ENCODE measurements around the gene TMEM178B. TPM values are rescaled to one million over a fixed set of nuclear protein-coding genes. Genes with fewer than 3 reads are reported as not detected.

Gene TMEM178B
- total and polyA plus RNA-seq, 10 of the 15 experiments (the other 5 are each of a cell fraction or from before 2014, with no cell fraction given), result 0.01 to 1.1 (median 0.04) TPM; not detected in 2

GRCh38 chr7:141290973-141291372 lies 217.1 kb downstream of the TMEM178B start:
- BruUV-seq (replicated peaks), result no TSS peak
- POLR2A ChIA-PET, result interaction anchor here (0.7 kb wide), 1 partner anchor 65 kb away, joined by 3 read pairs; no protein-coding TSS in a partner anchor
- H3K9me3 ChIP-seq (replicated peaks; ENCODE audit: control insufficient read depth, insufficient read depth, low read length), result no peaks in the 10 kb centered on the region
- H3K36me3 ChIP-seq (ENCODE audit: control insufficient read depth in 2 of 2, insufficient read depth in 2 of 2, low read length in 1 of 2), result no peaks in the 10 kb centered on the region
- no peak overlapping the region for H3K4me3 ChIP-seq
- TF ChIP-seq ZZZ3 (IDR thresholded peaks at IDR 0.05; ENCODE audit: control insufficient read depth, insufficient read length, low read depth) (no peak), ASH2L (IDR thresholded peaks at IDR 0.05; ENCODE audit: borderline replicate concordance, low read depth) (no peak), BRCA1 (IDR thresholded peaks at IDR 0.05; ENCODE audit: low read depth, low read length) (no peak), MAX (IDR thresholded peaks at IDR 0.05; ENCODE audit: low read depth, low read length) (no peak), BCL3 (IDR thresholded peaks at IDR 0.05; ENCODE audit: borderline replicate concordance, insufficient read depth, low read depth, low read length, poor library complexity, severe bottlenecking) (no peak), MEF2A (IDR thresholded peaks at IDR 0.05; ENCODE audit: insufficient read depth, low read depth, low read length) (no peak), USF1 (IDR thresholded peaks at IDR 0.05; ENCODE audit: borderline replicate concordance, extremely low read length, insufficient read depth, low read depth, low read length) (no peak), HCFC1 (IDR thresholded peaks at IDR 0.05; ENCODE audit: low read length) (no peak), MLLT1 (IDR thresholded peaks at IDR 0.05) (no peak), HDAC2 (IDR thresholded peaks at IDR 0.05) (no peak), NFIC (IDR thresholded peaks at IDR 0.05; ENCODE audit: low read depth, low read length) (no peak), SMC3 (IDR thresholded peaks at IDR 0.05; ENCODE audit: borderline replicate concordance, low read length) (no peak), YY1 (IDR thresholded peaks at IDR 0.05; ENCODE audit: low read depth, low read length) (no peak), KLF5 (IDR thresholded peaks at IDR 0.05; ENCODE audit: partially characterized antibody) (no peak), TAF1 (IDR thresholded peaks at IDR 0.05; ENCODE audit: borderline replicate concordance, low read depth, low read length) (no peak), SIX5 (IDR thresholded peaks at IDR 0.05; ENCODE audit: low read depth, low read length, severe bottlenecking) (no peak), RFX5 (IDR thresholded peaks at IDR 0.05; ENCODE audit: low read depth, low read length) (no peak), EZH2 (IDR thresholded peaks at IDR 0.05; ENCODE audit: borderline replicate concordance, control insufficient read depth, low read depth, low read length) (no peak), IRF4 (IDR thresholded peaks at IDR 0.05; ENCODE audit: low read depth, low read length) (no peak)
- intact Hi-C loops (cut with micrococcal nuclease; ENCODE audit: unreplicated experiment) (no loop called here), in situ Hi-C loops (cut with MboI) (no loop called here)
- H3K27ac ChIP-seq (ENCODE audit: control insufficient read depth, insufficient read depth), result no peak overlapping the region
- H3K79me2 ChIP-seq (ENCODE audit: control insufficient read depth, insufficient read depth, low read length), result no peaks in the 10 kb centered on the region
- RAD21 ChIA-PET (ENCODE audit: unreplicated experiment), result interaction anchor here (1.1 kb wide), 1 partner anchor 9 kb away, joined by 3 read pairs; no protein-coding TSS in a partner anchor
- H2AFZ ChIP-seq (ENCODE audit: control insufficient read depth, low read depth, low read length), result no peak overlapping the region
- CTCF ChIA-PET, result no interaction called here
- ATAC-seq (no peak), DNase-seq (ENCODE audit: low read depth, low spot score) (no peak), FAIRE-seq (no peak)
- SMC1A ChIA-PET (ENCODE audit: uncharacterized antibody, unreplicated experiment), result interaction anchor here (0.5 to 1.5 kb wide), 3 partner anchors 22 to 534 kb away, joined by 3 to 4 read pairs (median 3); no protein-coding TSS in a partner anchor
- no peaks in the 10 kb centered on the region; a peak in 1 of 4 replicates for H3K27me3 ChIP-seq (replicated peaks in 1 of 2; ENCODE audit: control insufficient read depth in 2 of 2, insufficient read depth in 2 of 2, low read length in 1 of 2)
- 53% methylated on average over 7 of the region's 7 CpGs for WGBS (ENCODE audit: insufficient coverage, insufficient replicate concordance, low lambda C conversion rate, missing lambda C conversion rate)
- H3K4me2 ChIP-seq (ENCODE audit: control insufficient read depth, insufficient read depth), result no peak overlapping the region
- no peak overlapping the region for H3K9ac ChIP-seq (ENCODE audit: control insufficient read depth, insufficient read depth, low read length)
- no peaks in the 10 kb centered on the region for H4K20me1 ChIP-seq (ENCODE audit: control insufficient read depth, insufficient read depth)
- H3K4me1 ChIP-seq (ENCODE audit: control insufficient read depth, insufficient read depth, low read length), result no peaks in the 10 kb centered on the region

Data from GM12878 (cell line).